SIG-M5 treated with dmso at 0.1 percent for 504 hours (cell line): ENCODE measurements around the gene CDC42BPG.

Experiments used
- DNase-seq: peaks from one replicate; lab custom pipeline; 2025; ENCODE audit not compliant: unreplicated experiment; lab: John Stamatoyannopoulos, UW

CDC42BPG gene

GRCh38 chr11:64867748-64868462, 23.5 kb upstream of the CDC42BPG start:
- no peak for DNase-seq

- DNase-seq = no peak
These were observed 21.7 kb upstream of the CDC42BPG start for GRCh38 chr11:64866173-64866491.

GRCh38 chr11:64865286-64866172, 21.1 kb upstream of the CDC42BPG start:
- peak; percentile 28 for DNase-seq

GRCh38 chr11:64864473-64865285, 20.2 kb upstream of the CDC42BPG start:
- DNase-seq = peak; percentile 43

- no peak for DNase-seq
These were observed 19.7 kb upstream of the CDC42BPG start for GRCh38 chr11:64864135-64864472.

- DNase-seq = no peak
These were observed 19.1 kb upstream of the CDC42BPG start for GRCh38 chr11:64863391-64864060.

- DNase-seq = no peak
These were observed 18.5 kb upstream of the CDC42BPG start for GRCh38 chr11:64862987-64863390.

- DNase-seq = peak; percentile 76
These were observed 16.9 kb upstream of the CDC42BPG start for GRCh38 chr11:64861227-64861975.

GRCh38 chr11:64859542-64860414, 15.3 kb upstream of the CDC42BPG start:
- DNase-seq = peak; percentile 89

GRCh38 chr11:64858467-64859263, 14.2 kb upstream of the CDC42BPG start:
- no peak for DNase-seq

GRCh38 chr11:64857485-64857884, 13.0 kb upstream of the CDC42BPG start:
- no peak for DNase-seq

- DNase-seq = peak; percentile 71
These were observed 12.2 kb upstream of the CDC42BPG start for GRCh38 chr11:64856382-64857227.

- no peak for DNase-seq
These were observed 11.3 kb upstream of the CDC42BPG start for GRCh38 chr11:64855596-64856304.

GRCh38 chr11:64854534-64855502, 10.4 kb upstream of the CDC42BPG start:
- peak; percentile 34 for DNase-seq

GRCh38 chr11:64854157-64854533, 9.7 kb upstream of the CDC42BPG start:
- DNase-seq = no peak

- no peak for DNase-seq
These were observed 9.3 kb upstream of the CDC42BPG start for GRCh38 chr11:64853709-64854108.
